Loucy (cell line): ENCODE results near the gene GATD1.

Experiments used
- H2AFZ ChIP-seq: fragments of 200-600 bp; sonication (generic); 2 replicates; pipeline ENCODE4 v1.6.0; 2016; ENCODE audit warnings: antibody characterized with exemption, mild to moderate bottlenecking, low read length, moderate library complexity
- H3F3A ChIP-seq: fragments of 200-600 bp; 2 replicates; pipeline ENCODE4 v1.6.0; 2016; ENCODE audit warnings: antibody characterized with exemption, low read depth, mild to moderate bottlenecking
- H3K27me3 ChIP-seq: fragments of 200-600 bp; sonication (generic); 2 replicates; pipeline ENCODE4 v1.6.1; 2014; ENCODE audit warnings: low read length, mild to moderate bottlenecking; ENCODE audit not compliant: insufficient read depth, poor library complexity, severe bottlenecking
- H3K36me3 ChIP-seq: fragments of 200-600 bp; sonication (generic); 2 replicates; pipeline ENCODE4 v1.6.1; 2016; ENCODE audit warnings: low read length; ENCODE audit not compliant: insufficient read depth
- H3K4me1 ChIP-seq: fragments of 200-600 bp; sonication (generic); 2 replicates; pipeline ENCODE4 v1.5.1; 2014; ENCODE audit warnings: low read length, mild to moderate bottlenecking; ENCODE audit not compliant: insufficient read depth, poor library complexity, severe bottlenecking
- H3K4me2 ChIP-seq: fragments of 200-600 bp; sonication (generic); 2 replicates; pipeline ENCODE4 v1.6.0; 2014; ENCODE audit warnings: antibody characterized with exemption, low read length, low read depth, mild to moderate bottlenecking; ENCODE audit not compliant: poor library complexity, severe bottlenecking
- H3K4me3 ChIP-seq: fragments of 200-600 bp; sonication (generic); 2 replicates; pipeline ENCODE4 v1.5.1; 2014; ENCODE audit warnings: low read length, mild to moderate bottlenecking, mixed read lengths; ENCODE audit not compliant: poor library complexity, severe bottlenecking
- H3K79me2 ChIP-seq: fragments of 200-600 bp; sonication (generic); 2 replicates; pipeline ENCODE4 v1.6.1; 2014; ENCODE audit warnings: low read length; ENCODE audit not compliant: insufficient read depth
- H3K9ac ChIP-seq: fragments of 200-600 bp; sonication (generic); 2 replicates; pipeline ENCODE4 v1.6.0; 2014; ENCODE audit warnings: mild to moderate bottlenecking, low read depth, low read length, moderate library complexity; ENCODE audit not compliant: poor library complexity, severe bottlenecking
- H3K9me2 ChIP-seq: fragments of 200-600 bp; sonication (generic); replicated peaks from 2 replicates; pipeline ENCODE4 v1.6.1; 2016; ENCODE audit warnings: low read depth, low read length, mixed read lengths
- H3K9me3 ChIP-seq: fragments of 200-600 bp; sonication (generic); 2 replicates; pipeline ENCODE4 v1.6.1; 2014; ENCODE audit warnings: mild to moderate bottlenecking, antibody characterized with exemption, low read length, low read depth; ENCODE audit not compliant: insufficient read depth
- H4K20me1 ChIP-seq: fragments of 200-600 bp; sonication (generic); 2 replicates; pipeline ENCODE4 v1.6.0; 2014; ENCODE audit warnings: antibody characterized with exemption, low read length, mild to moderate bottlenecking; ENCODE audit not compliant: insufficient read depth, poor library complexity, severe bottlenecking
- CTCF ChIP-seq: fragments of 200-600 bp; sonication (generic); conservative IDR thresholded peaks from 2 replicates; pipeline ENCODE4 v1.5.1; 2014; ENCODE audit warnings: mild to moderate bottlenecking, antibody characterized with exemption, low read length
- EZH2phosphoT487 ChIP-seq: fragments of 200-600 bp; IDR thresholded peaks from 2 replicates; pipeline ENCODE4 v1.6.1; 2018; ENCODE audit warnings: antibody characterized with exemption, mild to moderate bottlenecking, moderate library complexity, borderline replicate concordance

GATD1 gene

GRCh38 chr11:724049-724777, 53.1 kb downstream of the GATD1 start:
- no peak overlapping the region for H3K4me2 ChIP-seq

GRCh38 chr11:723120-723883, 54.0 kb downstream of the GATD1 start:
- no peaks in the 10 kb centered on the region for H3K9me2 ChIP-seq
- no peak overlapping the region for H3K4me2 ChIP-seq
- no peaks in the 10 kb centered on the region for H3K27me3 ChIP-seq
- peaks cover 3% of the 10 kb centered on the region for H3K4me1 ChIP-seq
- H4K20me1 ChIP-seq = no peaks in the 10 kb centered on the region
- peak; percentile 80 for TF ChIP-seq CTCF
- no peak for TF ChIP-seq EZH2phosphoT487
- no peaks in the 10 kb centered on the region for H3K36me3 ChIP-seq
- H3K4me3 ChIP-seq = no peak overlapping the region
- H3K9ac ChIP-seq = no peak overlapping the region
- H3K79me2 ChIP-seq = no peaks in the 10 kb centered on the region
- no peaks in the 10 kb centered on the region for H3F3A ChIP-seq
- H2AFZ ChIP-seq = no peak overlapping the region
- no peaks in the 10 kb centered on the region for H3K9me3 ChIP-seq

More at GRCh38 chr11:724049-724777, 53.1 kb downstream of the GATD1 start:
- Histone ChIP-seq H3F3A (no peaks in the 10 kb centered on the region), H2AFZ (no peak overlapping the region), H3K27me3 (no peaks in the 10 kb centered on the region), H3K9me3 (no peaks in the 10 kb centered on the region), H3K4me3 (no peak overlapping the region), H3K79me2 (no peaks in the 10 kb centered on the region), H3K9ac (no peak overlapping the region), H3K36me3 (no peaks in the 10 kb centered on the region), H4K20me1 (no peaks in the 10 kb centered on the region), H3K9me2 (no peaks in the 10 kb centered on the region), H3K4me1 (peaks cover 3% of the 10 kb centered on the region)
- TF ChIP-seq CTCF = no peak
- no peak for TF ChIP-seq EZH2phosphoT487

- H3K9me3 ChIP-seq = no peaks in the 10 kb centered on the region
- H3K9me2 ChIP-seq = no peaks in the 10 kb centered on the region
- H3K4me1 ChIP-seq = peaks cover 3% of the 10 kb centered on the region
- no peak overlapping the region for H3K4me2 ChIP-seq
- no peak overlapping the region for H3K4me3 ChIP-seq
- TF ChIP-seq EZH2phosphoT487 = no peak
- TF ChIP-seq CTCF = no peak
- H3F3A ChIP-seq = no peaks in the 10 kb centered on the region
- H2AFZ ChIP-seq = no peak overlapping the region
- H3K79me2 ChIP-seq = no peaks in the 10 kb centered on the region
- no peaks in the 10 kb centered on the region for H3K36me3 ChIP-seq
- H3K9ac ChIP-seq = no peak overlapping the region
- no peaks in the 10 kb centered on the region for H4K20me1 ChIP-seq
- no peaks in the 10 kb centered on the region for H3K27me3 ChIP-seq
These were observed 54.9 kb downstream of the GATD1 start for GRCh38 chr11:722346-722811.
